HepG2 (cell line): Measurements from ENCODE around the gene VPREB1. TPM values are rescaled to one million over a fixed set of nuclear protein-coding genes. Genes with fewer than 3 reads are reported as not detected.

Experiments used
- ATAC-seq: fragments of 200-7000 bp; cut with Tn5 transposase; 3 replicates; pipeline ENCODE4 v1.9.1; 2020; ENCODE audit warnings: mild to moderate bottlenecking, moderate library complexity
- BruUV-seq: library from RNA; stranded (reverse); fragments of 400-500 nt; replicated peaks from 2 replicates; lab custom pipeline; 2021; lab: Mats Ljungman, UMichigan
- CTCF ChIA-PET: fragments of 300-600 bp; formaldehyde crosslinking; extraction: SDS; loops from one replicate; lab custom pipeline; 2021; ENCODE audit warnings: low total read pairs, inconsistent platforms, low intra/inter-chr PET ratio; lab: Yijun Ruan, JAX
- POLR2A ChIA-PET: fragments of 350-600 bp; sonication (Branson Sonifier 250); formaldehyde crosslinking; loops from one replicate; lab custom pipeline; 2020; ENCODE audit warnings: antibody characterized with exemption, inconsistent platforms; lab: Yijun Ruan, JAX
- DNase-seq: peaks from one replicate; pipeline ENCODE4 v3.0.0-alpha.2; 2015; ENCODE audit warnings: low spot score
- FAIRE-seq: peaks from 3 replicates; lab custom pipeline; 2011; peaks lifted over from hg19 to GRCh38; lab: Jason Lieb, UNC
- H2AFZ ChIP-seq: one replicate; pipeline ENCODE4 v1.6.1; 2011; ENCODE audit warnings: low read length, inconsistent platforms
- H3K27ac ChIP-seq: fragments of 300-600 bp; 3 replicates; pipeline ENCODE4 v1.8.0; 2011; ENCODE audit warnings: mixed run types, mild to moderate bottlenecking, mixed read lengths, low read length, inconsistent platforms; ENCODE audit not compliant: insufficient read depth; ENCODE audit errors: extremely low read length
- H3K27me3 ChIP-seq, 2 experiments: fragments of 200-600 bp in 1 of 2; 2 replicates in 1 of 2; 3 replicates in 1 of 2; pipeline versions ENCODE4 v1.6.0 to v1.8.0; 2011; ENCODE audit warnings: low read length in 2 of 2, mild to moderate bottlenecking in 2 of 2, moderate library complexity in 2 of 2, inconsistent platforms in 1 of 2; ENCODE audit not compliant: insufficient read depth in 2 of 2, control insufficient read depth in 1 of 2
- H3K36me3 ChIP-seq, 2 experiments: fragments of 200-600 bp in 1 of 2; replicated peaks in 1 of 2; 2 replicates in 1 of 2; 3 replicates in 1 of 2; pipeline versions ENCODE4 v1.5.1 to v1.8.0; 2011; ENCODE audit warnings: low read length in 2 of 2, inconsistent platforms in 1 of 2; ENCODE audit not compliant: insufficient read depth in 2 of 2, control insufficient read depth in 1 of 2
- H3K4me1 ChIP-seq: 2 replicates; pipeline ENCODE4 v1.5.1; 2012; ENCODE audit warnings: low read length, inconsistent platforms; ENCODE audit not compliant: insufficient read depth
- H3K4me2 ChIP-seq: 2 replicates; pipeline ENCODE4 v1.6.0; 2011; ENCODE audit warnings: low read depth, low read length, inconsistent platforms
- H3K4me3 ChIP-seq, 3 experiments: fragments of 200-600 bp in 1 of 3; sonication (generic), shearing (Covaris generic) in 1 of 3; replicated peaks in 1 of 3; 2 replicates each; pipeline ENCODE4 v1.5.1; 2011 to 2016; ENCODE audit warnings: low read length in 3 of 3, inconsistent platforms in 2 of 3, low read depth in 2 of 3, mild to moderate bottlenecking in 2 of 3, control low read depth in 1 of 3, mixed read lengths in 1 of 3; ENCODE audit not compliant: insufficient read depth in 1 of 3
- H3K79me2 ChIP-seq: one replicate; pipeline ENCODE4 v1.6.1; 2011; ENCODE audit warnings: low read length, inconsistent platforms; ENCODE audit not compliant: insufficient read depth
- H3K9ac ChIP-seq: 2 replicates; pipeline ENCODE4 v1.6.0; 2011; ENCODE audit warnings: mild to moderate bottlenecking, low read depth, low read length, inconsistent platforms; ENCODE audit not compliant: insufficient read depth
- H3K9me3 ChIP-seq: 2 replicates; pipeline ENCODE4 v1.5.1; 2012; ENCODE audit warnings: mild to moderate bottlenecking, low read length
- H4K20me1 ChIP-seq: 2 replicates; pipeline ENCODE4 v1.6.0; 2011; ENCODE audit warnings: inconsistent platforms, mild to moderate bottlenecking, low read length, moderate library complexity; ENCODE audit not compliant: insufficient read depth
- ARID2 ChIP-seq: sonication (generic); formaldehyde crosslinking; IDR thresholded peaks from 2 replicates; pipeline ENCODE4 v1.8.1; 2022; ENCODE audit warnings: mild to moderate bottlenecking, missing genetic modification reagents, borderline replicate concordance
- ATF1 ChIP-seq: IDR thresholded peaks from 2 replicates; pipeline ENCODE4 v1.6.1; 2016; ENCODE audit warnings: mild to moderate bottlenecking, control low read depth
- E2F1 ChIP-seq: sonication (generic); formaldehyde crosslinking; IDR thresholded peaks from 2 replicates; pipeline ENCODE4 v1.5.0; 2020; ENCODE audit warnings: missing genetic modification reagents
- MEF2D ChIP-seq: sonication (generic); formaldehyde crosslinking; IDR thresholded peaks from 2 replicates; pipeline ENCODE4 v1.5.1; 2020; ENCODE audit warnings: mild to moderate bottlenecking, missing genetic modification reagents
- ZNF224 ChIP-seq: sonication (generic); formaldehyde crosslinking; IDR thresholded peaks from 2 replicates; pipeline ENCODE4 v1.5.0; 2020; ENCODE audit warnings: mild to moderate bottlenecking, missing genetic modification reagents
- ZNF274 ChIP-seq: sonication (generic); formaldehyde crosslinking; IDR thresholded peaks from 2 replicates; pipeline ENCODE4 v1.5.1; 2020; ENCODE audit warnings: mild to moderate bottlenecking, missing genetic modification reagents
- ZNF512 ChIP-seq: sonication (generic); formaldehyde crosslinking; IDR thresholded peaks from 2 replicates; pipeline ENCODE4 v1.4.0; 2020; ENCODE audit warnings: mild to moderate bottlenecking, missing genetic modification reagents
- ZNF761 ChIP-seq: sonication (generic); formaldehyde crosslinking; conservative IDR thresholded peaks from 2 replicates; pipeline ENCODE4 v1.4.0; 2020; ENCODE audit warnings: mild to moderate bottlenecking, missing genetic modification reagents
- WGBS: methylation state at CpG from one replicate; pipeline ENCODE4 v1.1.6; 2017; ENCODE audit warnings: low lambda C conversion rate; 5-methylcytosine and 5-hydroxymethylcytosine counted together
- in situ Hi-C: cut with HindIII; loops from 2 replicates; pipeline ENCODE4 v1.10.0; 2017; ENCODE audit warnings: low pct_unique_long_range_greater_than_20kb; ENCODE audit not compliant: extremely low pct_ligation_motif_present
- intact Hi-C: fragments of 100-400 bp; cut with micrococcal nuclease; formaldehyde crosslinking; loops from one replicate; pipeline ENCODE4 v1.10.0; 2022; ENCODE audit not compliant: unreplicated experiment
- polyA plus RNA-seq, 8 experiments: library from polyadenylated mRNA; depleted of rRNA in 3 of 8; stranded (reverse) in 7 of 8; unstranded in 1 of 8; fragments of >200 nt; fragmentation: Illumina TruSeq in 4 of 8; extraction: Trizol in 4 of 8; gene quantifications; 2 replicates each; pipeline versions ENCODE4 v1.2.1 to v1.2.3, GENCODE V29; 2011 to 2016; ENCODE audit warnings: low read depth in 4 of 8, missing spikeins in 1 of 8, mixed read lengths in 1 of 8; ENCODE audit not compliant: insufficient read depth in 1 of 8
- total RNA-seq, 5 experiments: library from RNA; depleted of rRNA; stranded (reverse); fragments of >200 nt; fragmentation: Illumina TruSeq; extraction: Trizol; gene quantifications; 2 replicates each; pipeline ENCODE4 v1.2.3, GENCODE V29; 2016; ENCODE audit warnings: low read depth in 1 of 5
- TF ChIP-seq, protein P1 (sequence below): sonication (generic); formaldehyde crosslinking; IDR thresholded peaks from 2 replicates; pipeline ENCODE4 v1.4.0; 2020; ENCODE audit warnings: missing genetic modification reagents, borderline replicate concordance
- TF ChIP-seq, protein P2 (sequence below): sonication (generic); formaldehyde crosslinking; IDR thresholded peaks from 2 replicates; pipeline ENCODE4 v1.4.0; 2020; ENCODE audit warnings: missing genetic modification reagents
- TF ChIP-seq, protein P3 (sequence below): sonication (generic); formaldehyde crosslinking; conservative IDR thresholded peaks from 2 replicates; pipeline ENCODE4 v1.5.0; 2020; ENCODE audit warnings: missing genetic modification reagents

VPREB1 gene
- total and polyA plus RNA-seq, 2 of the 13 experiments (the other 11 are each of a cell fraction or from before 2014, with no cell fraction given) = not detected

DNA sequence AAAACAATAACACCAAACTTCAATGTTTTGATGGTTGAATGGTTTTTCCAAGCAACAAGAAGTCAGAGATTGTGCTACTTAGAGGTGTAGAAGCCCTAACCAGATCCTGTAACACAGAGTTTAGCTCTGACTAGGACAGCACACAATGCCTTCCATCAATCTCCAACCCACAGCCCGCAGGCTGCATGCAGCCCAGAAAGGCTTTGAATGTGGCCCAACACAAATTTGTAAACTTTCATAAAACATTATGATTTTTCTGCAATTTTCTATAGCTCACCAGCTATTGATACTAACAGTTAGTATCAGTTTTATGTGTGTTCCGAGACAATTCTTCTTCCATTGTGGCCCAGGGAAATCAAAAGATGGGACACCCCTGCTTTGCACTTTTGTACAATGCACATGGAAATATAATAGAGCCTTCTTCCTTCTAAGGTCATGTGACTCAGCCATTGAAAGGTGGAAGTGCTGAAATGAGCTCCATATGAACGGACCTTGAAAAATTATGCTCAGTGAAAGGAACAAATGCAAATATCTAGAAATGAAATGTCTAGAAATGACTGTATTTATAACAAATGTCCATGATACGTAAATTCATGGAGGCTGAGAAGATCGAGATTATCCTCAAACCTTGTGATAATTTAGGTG, 47.6 kb upstream of the VPREB1 start (continued):
- TF ChIP-seq, protein P1, sequence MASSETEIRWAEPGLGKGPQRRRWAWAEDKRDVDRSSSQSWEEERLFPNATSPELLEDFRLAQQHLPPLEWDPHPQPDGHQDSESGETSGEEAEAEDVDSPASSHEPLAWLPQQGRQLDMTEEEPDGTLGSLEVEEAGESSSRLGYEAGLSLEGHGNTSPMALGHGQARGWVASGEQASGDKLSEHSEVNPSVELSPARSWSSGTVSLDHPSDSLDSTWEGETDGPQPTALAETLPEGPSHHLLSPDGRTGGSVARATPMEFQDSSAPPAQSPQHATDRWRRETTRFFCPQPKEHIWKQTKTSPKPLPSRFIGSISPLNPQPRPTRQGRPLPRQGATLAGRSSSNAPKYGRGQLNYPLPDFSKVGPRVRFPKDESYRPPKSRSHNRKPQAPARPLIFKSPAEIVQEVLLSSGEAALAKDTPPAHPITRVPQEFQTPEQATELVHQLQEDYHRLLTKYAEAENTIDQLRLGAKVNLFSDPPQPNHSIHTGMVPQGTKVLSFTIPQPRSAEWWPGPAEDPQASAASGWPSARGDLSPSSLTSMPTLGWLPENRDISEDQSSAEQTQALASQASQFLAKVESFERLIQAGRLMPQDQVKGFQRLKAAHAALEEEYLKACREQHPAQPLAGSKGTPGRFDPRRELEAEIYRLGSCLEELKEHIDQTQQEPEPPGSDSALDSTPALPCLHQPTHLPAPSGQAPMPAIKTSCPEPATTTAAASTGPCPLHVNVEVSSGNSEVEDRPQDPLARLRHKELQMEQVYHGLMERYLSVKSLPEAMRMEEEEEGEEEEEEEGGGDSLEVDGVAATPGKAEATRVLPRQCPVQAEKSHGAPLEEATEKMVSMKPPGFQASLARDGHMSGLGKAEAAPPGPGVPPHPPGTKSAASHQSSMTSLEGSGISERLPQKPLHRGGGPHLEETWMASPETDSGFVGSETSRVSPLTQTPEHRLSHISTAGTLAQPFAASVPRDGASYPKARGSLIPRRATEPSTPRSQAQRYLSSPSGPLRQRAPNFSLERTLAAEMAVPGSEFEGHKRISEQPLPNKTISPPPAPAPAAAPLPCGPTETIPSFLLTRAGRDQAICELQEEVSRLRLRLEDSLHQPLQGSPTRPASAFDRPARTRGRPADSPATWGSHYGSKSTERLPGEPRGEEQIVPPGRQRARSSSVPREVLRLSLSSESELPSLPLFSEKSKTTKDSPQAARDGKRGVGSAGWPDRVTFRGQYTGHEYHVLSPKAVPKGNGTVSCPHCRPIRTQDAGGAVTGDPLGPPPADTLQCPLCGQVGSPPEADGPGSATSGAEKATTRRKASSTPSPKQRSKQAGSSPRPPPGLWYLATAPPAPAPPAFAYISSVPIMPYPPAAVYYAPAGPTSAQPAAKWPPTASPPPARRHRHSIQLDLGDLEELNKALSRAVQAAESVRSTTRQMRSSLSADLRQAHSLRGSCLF (CRISPR knock-in tag) = no peak
- no peak for TF ChIP-seq ZNF512 (CRISPR knock-in tag)
- TF ChIP-seq MEF2D (CRISPR knock-in tag) = no peak

GRCh38 chr22:22197993-22198402, 46.6 kb upstream of the VPREB1 start:
- WGBS = 49% methylated on average over 4 of the region's 4 CpGs
- POLR2A ChIA-PET = no interaction called here
- FAIRE-seq (no peak), ATAC-seq (no peak), DNase-seq (no peak)
- intact Hi-C loops (no loop called here), in situ Hi-C loops (no loop called here)
- Histone ChIP-seq H3K4me2 (no peak overlapping the region), H3K27ac (no peak overlapping the region), H3K79me2 (no peaks in the 10 kb centered on the region), H3K4me3 (no peak overlapping the region), H2AFZ (no peak overlapping the region), H3K9me3 (no peaks in the 10 kb centered on the region), H4K20me1 (no peaks in the 10 kb centered on the region), H3K36me3 (no peaks in the 10 kb centered on the region), H3K27me3 (peaks cover 1 to 28% of the 10 kb centered on the region in 2 experiments), H3K9ac (no peak overlapping the region), H3K4me1 (no peaks in the 10 kb centered on the region)
- no TSS peak for BruUV-seq
- CTCF ChIA-PET = no interaction called here
- TF ChIP-seq ZNF224 (CRISPR knock-in tag) (no peak), ZNF274 (CRISPR knock-in tag) (no peak), ATF1 (CRISPR knock-in tag) (no peak), ZNF761 (CRISPR knock-in tag) (no peak), E2F1 (CRISPR knock-in tag) (no peak), ARID2 (CRISPR knock-in tag) (no peak)
- TF ChIP-seq, protein P2, sequence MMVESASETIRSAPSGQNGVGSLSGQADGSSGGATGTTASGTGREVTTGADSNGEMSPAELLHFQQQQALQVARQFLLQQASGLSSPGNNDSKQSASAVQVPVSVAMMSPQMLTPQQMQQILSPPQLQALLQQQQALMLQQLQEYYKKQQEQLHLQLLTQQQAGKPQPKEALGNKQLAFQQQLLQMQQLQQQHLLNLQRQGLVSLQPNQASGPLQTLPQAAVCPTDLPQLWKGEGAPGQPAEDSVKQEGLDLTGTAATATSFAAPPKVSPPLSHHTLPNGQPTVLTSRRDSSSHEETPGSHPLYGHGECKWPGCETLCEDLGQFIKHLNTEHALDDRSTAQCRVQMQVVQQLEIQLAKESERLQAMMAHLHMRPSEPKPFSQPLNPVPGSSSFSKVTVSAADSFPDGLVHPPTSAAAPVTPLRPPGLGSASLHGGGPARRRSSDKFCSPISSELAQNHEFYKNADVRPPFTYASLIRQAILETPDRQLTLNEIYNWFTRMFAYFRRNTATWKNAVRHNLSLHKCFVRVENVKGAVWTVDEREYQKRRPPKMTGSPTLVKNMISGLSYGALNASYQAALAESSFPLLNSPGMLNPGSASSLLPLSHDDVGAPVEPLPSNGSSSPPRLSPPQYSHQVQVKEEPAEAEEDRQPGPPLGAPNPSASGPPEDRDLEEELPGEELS = no peak
- TF ChIP-seq, protein P3, sequence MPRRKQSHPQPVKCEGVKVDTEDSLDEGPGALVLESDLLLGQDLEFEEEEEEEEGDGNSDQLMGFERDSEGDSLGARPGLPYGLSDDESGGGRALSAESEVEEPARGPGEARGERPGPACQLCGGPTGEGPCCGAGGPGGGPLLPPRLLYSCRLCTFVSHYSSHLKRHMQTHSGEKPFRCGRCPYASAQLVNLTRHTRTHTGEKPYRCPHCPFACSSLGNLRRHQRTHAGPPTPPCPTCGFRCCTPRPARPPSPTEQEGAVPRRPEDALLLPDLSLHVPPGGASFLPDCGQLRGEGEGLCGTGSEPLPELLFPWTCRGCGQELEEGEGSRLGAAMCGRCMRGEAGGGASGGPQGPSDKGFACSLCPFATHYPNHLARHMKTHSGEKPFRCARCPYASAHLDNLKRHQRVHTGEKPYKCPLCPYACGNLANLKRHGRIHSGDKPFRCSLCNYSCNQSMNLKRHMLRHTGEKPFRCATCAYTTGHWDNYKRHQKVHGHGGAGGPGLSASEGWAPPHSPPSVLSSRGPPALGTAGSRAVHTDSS (CRISPR knock-in tag) = no peak
